ENCODE data around the gene PDE4D. TPM values are rescaled to one million over a fixed set of nuclear protein-coding genes. Genes with fewer than 3 reads are reported as not detected.
"Not testable (repeated sequence)": the region's sequence is repeated elsewhere in the genome, so short reads cannot be mapped to it uniquely, and the experiment has no call there.

Gene PDE4D
- total RNA-seq, 1 donor from 2014 or later, result 26.9 TPM

- DNase-seq (ENCODE audit: low read depth), result no peak
These were observed 922.8 kb downstream of the PDE4D start for GRCh38 chr5:58970766-58971165.

GRCh38 chr5:58969795-58970194, 923.7 kb downstream of the PDE4D start:
- no peak for DNase-seq (ENCODE audit: low read depth)

GRCh38 chr5:58969253-58969652, 924.3 kb downstream of the PDE4D start:
- DNase-seq (ENCODE audit: low read depth), result no peak

- no peak for DNase-seq (ENCODE audit: low read depth)
These were observed 925.2 kb downstream of the PDE4D start for GRCh38 chr5:58968350-58968749.

- no peak for DNase-seq (ENCODE audit: low read depth)
These were observed 925.8 kb downstream of the PDE4D start for GRCh38 chr5:58967597-58968281.

- DNase-seq (ENCODE audit: low read depth), result no peak
These were observed 927.7 kb downstream of the PDE4D start for GRCh38 chr5:58965677-58966414.

- peak; percentile 56 for DNase-seq (ENCODE audit: low read depth)
These were observed 929.7 kb downstream of the PDE4D start for GRCh38 chr5:58963821-58964220.

GRCh38 chr5:58963361-58963760, 930.2 kb downstream of the PDE4D start:
- DNase-seq (ENCODE audit: low read depth), result peak; percentile 98

GRCh38 chr5:58961631-58962280, 931.8 kb downstream of the PDE4D start:
- DNase-seq (ENCODE audit: low read depth), result no peak

GRCh38 chr5:58958701-58959100, 934.8 kb downstream of the PDE4D start:
- DNase-seq (ENCODE audit: low read depth), result peak; percentile 27

GRCh38 chr5:58953218-58953617, 940.3 kb downstream of the PDE4D start:
- not testable (repeated sequence) for DNase-seq (ENCODE audit: low read depth)

GRCh38 chr5:58950224-58950623, 943.3 kb downstream of the PDE4D start:
- DNase-seq (ENCODE audit: low read depth), result no peak

GRCh38 chr5:58946230-58946629, 947.3 kb downstream of the PDE4D start:
- peak; percentile 28 for DNase-seq (ENCODE audit: low read depth)

- DNase-seq (ENCODE audit: low read depth), result no peak
These were observed 949.3 kb downstream of the PDE4D start for GRCh38 chr5:58944221-58944620.

- DNase-seq (ENCODE audit: low read depth), result peak; percentile 19
These were observed 953.1 kb downstream of the PDE4D start for GRCh38 chr5:58940446-58940845.

GRCh38 chr5:58939664-58940063, 953.9 kb downstream of the PDE4D start:
- no peak for DNase-seq (ENCODE audit: low read depth)

- no peak for DNase-seq (ENCODE audit: low read depth)
These were observed 954.7 kb downstream of the PDE4D start for GRCh38 chr5:58938563-58939424.

GRCh38 chr5:58937031-58937681, 956.4 kb downstream of the PDE4D start:
- no peak for DNase-seq (ENCODE audit: low read depth)

- no peak for DNase-seq (ENCODE audit: low read depth)
These were observed 958.9 kb downstream of the PDE4D start for GRCh38 chr5:58934629-58935097.

- no peak for DNase-seq (ENCODE audit: low read depth)
These were observed 959.5 kb downstream of the PDE4D start for GRCh38 chr5:58933891-58934628.

Data from renal cortical epithelial cell (primary cell).